Neural progenitor cell (in vitro differentiated cells): ENCODE data around the gene AK3. TPM values are rescaled to one million over a fixed set of nuclear protein-coding genes. Genes with fewer than 3 reads are reported as not detected.
"Not testable (repeated sequence)": the region's sequence is repeated elsewhere in the genome, so short reads cannot be mapped to it uniquely, and the experiment has no call there.

Experiments
- DNase-seq: peaks from one replicate; pipeline ENCODE4 v3.0.0-alpha.2; 2016; ENCODE audit warnings: low spot score
- H2AFZ ChIP-seq: fragments of 200-600 bp; sonication (generic); replicated peaks from 2 replicates; pipeline ENCODE4 v1.6.1; 2016; ENCODE audit warnings: antibody characterized with exemption
- H3F3A ChIP-seq: fragments of 200-600 bp; sonication (generic); 2 replicates; pipeline ENCODE4 v1.6.1; 2016; ENCODE audit warnings: antibody characterized with exemption, low read depth
- H3K27ac ChIP-seq: fragments of 200-600 bp; sonication (generic); 2 replicates; pipeline ENCODE4 v1.5.1; 2016; ENCODE audit warnings: mild to moderate bottlenecking
- H3K27me3 ChIP-seq: fragments of 200-600 bp; sonication (generic); 2 replicates; pipeline ENCODE4 v1.6.1; 2016; ENCODE audit warnings: mild to moderate bottlenecking, moderate library complexity
- H3K36me3 ChIP-seq: fragments of 200-600 bp; sonication (generic); 2 replicates; pipeline ENCODE4 v1.5.1; 2016
- H3K4me1 ChIP-seq: fragments of 200-600 bp; sonication (generic); 2 replicates; pipeline ENCODE4 v1.6.1; 2016; ENCODE audit warnings: mixed run types
- H3K4me2 ChIP-seq: fragments of 200-600 bp; sonication (generic); 2 replicates; pipeline ENCODE4 v1.6.1; 2016
- H3K4me3 ChIP-seq: fragments of 200-600 bp; sonication (generic); 2 replicates; pipeline ENCODE4 v1.5.1; 2016
- H3K79me2 ChIP-seq: fragments of 200-600 bp; sonication (generic); 2 replicates; pipeline ENCODE4 v1.6.1; 2016; ENCODE audit warnings: low read depth
- H3K9ac ChIP-seq: fragments of 200-600 bp; sonication (generic); 2 replicates; pipeline ENCODE4 v1.6.1; 2016
- H3K9me3 ChIP-seq: fragments of 200-600 bp; sonication (generic); 2 replicates; pipeline ENCODE4 v1.5.1; 2016; ENCODE audit warnings: low read depth
- H4K20me1 ChIP-seq: fragments of 200-600 bp; sonication (generic); 2 replicates; pipeline ENCODE4 v1.6.1; 2016; ENCODE audit warnings: low read depth
- H3K27ac Mint-ChIP-seq: 3 replicates; pipeline ENCODE4 v1.8.0; 2021; ENCODE audit warnings: mixed read lengths
- H3K27me3 Mint-ChIP-seq: 2 replicates; pipeline ENCODE4 v1.8.0; 2022; ENCODE audit warnings: low read depth, mild to moderate bottlenecking, inconsistent platforms, moderate library complexity, mixed read lengths; ENCODE audit not compliant: insufficient read depth
- H3K36me3 Mint-ChIP-seq: 3 replicates; pipeline ENCODE4 v1.8.0; 2021; ENCODE audit warnings: mixed read lengths
- H3K4me1 Mint-ChIP-seq: 3 replicates; pipeline ENCODE4 v1.8.0; 2021; ENCODE audit warnings: mixed read lengths
- H3K4me3 Mint-ChIP-seq: 3 replicates; pipeline ENCODE4 v1.8.0; 2021; ENCODE audit warnings: mild to moderate bottlenecking, moderate library complexity, mixed read lengths
- H3K9me3 Mint-ChIP-seq: 3 replicates; pipeline ENCODE4 v1.8.0; 2020; ENCODE audit warnings: mixed read lengths
- CTCF ChIP-seq: fragments of 200-600 bp; sonication (generic); IDR thresholded peaks from 2 replicates; pipeline ENCODE4 v1.5.1; 2017; ENCODE audit warnings: antibody characterized with exemption, mild to moderate bottlenecking
- EZH2 ChIP-seq: fragments of 200-600 bp; sonication (generic); IDR thresholded peaks from 2 replicates; pipeline ENCODE4 v1.6.1; 2017; ENCODE audit warnings: antibody characterized with exemption, mild to moderate bottlenecking, moderate library complexity
- EZH2phosphoT487 ChIP-seq: fragments of 200-600 bp; sonication (generic); IDR thresholded peaks from 2 replicates; pipeline ENCODE4 v1.6.1; 2017; ENCODE audit warnings: antibody characterized with exemption
- total RNA-seq: library from RNA; depleted of rRNA; stranded (reverse); fragments of >200 nt; gene quantifications from 2 replicates; pipeline ENCODE4 v1.2.3, GENCODE V29; 2015; ENCODE audit warnings: low replicate concordance

AK3 gene
- total RNA-seq, 1 donor from 2014 or later, result 54.8 TPM

DNA sequence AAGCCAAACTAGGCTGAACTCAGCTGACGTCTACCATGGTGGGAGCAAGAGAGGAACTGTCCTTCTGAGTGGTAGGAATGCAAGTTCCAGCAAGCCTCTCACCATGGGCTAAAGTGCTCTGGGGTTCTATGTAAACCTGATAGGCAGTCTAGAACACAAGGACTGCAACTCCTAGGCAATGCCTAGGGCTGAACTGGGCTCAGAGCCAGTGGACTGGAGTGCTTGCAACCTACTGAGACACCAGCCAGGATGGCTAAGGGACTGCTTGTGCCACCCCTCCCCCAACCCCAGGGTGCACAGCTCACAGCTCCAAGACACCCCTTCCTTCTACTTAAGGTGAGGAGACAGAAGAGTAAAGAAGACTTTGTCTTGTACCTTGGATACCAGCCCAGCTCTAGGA is 39.6 kb upstream of the AK3 start:
- H3K36me3 Mint-ChIP-seq, result no peaks in the 10 kb centered on the region
- Histone ChIP-seq H3K36me3 (no peaks in the 10 kb centered on the region), H3K9me3 (no peaks in the 10 kb centered on the region), H3K9ac (no peak overlapping the region), H3K79me2 (no peaks in the 10 kb centered on the region), H3K4me2 (no peak overlapping the region), H3F3A (no peaks in the 10 kb centered on the region), H3K27ac (no peak overlapping the region), H4K20me1 (no peaks in the 10 kb centered on the region), H3K4me3 (no peak overlapping the region), H3K4me1 (no peaks in the 10 kb centered on the region), H2AFZ (no peak overlapping the region), H3K27me3 (no peaks in the 10 kb centered on the region)
- TF ChIP-seq EZH2phosphoT487, result no peak
- TF ChIP-seq EZH2, result no peak
- TF ChIP-seq CTCF, result no peak
- no peaks in the 10 kb centered on the region for H3K4me1 Mint-ChIP-seq
- H3K4me3 Mint-ChIP-seq, result no peak overlapping the region
- no peak overlapping the region for H3K27ac Mint-ChIP-seq
- no peaks in the 10 kb centered on the region for H3K27me3 Mint-ChIP-seq
- DNase-seq, result no peak
- peaks cover 3% of the 10 kb centered on the region for H3K9me3 Mint-ChIP-seq

- H3K9me3 Mint-ChIP-seq, H4K20me1 ChIP-seq, H3K4me3 Mint-ChIP-seq, H3K9ac ChIP-seq, H3K4me3 ChIP-seq, H3K4me1 Mint-ChIP-seq, H3F3A ChIP-seq, H3K4me1 ChIP-seq, H3K79me2 ChIP-seq, DNase-seq, H3K27me3 Mint-ChIP-seq, H2AFZ ChIP-seq, H3K27ac ChIP-seq, H3K27me3 ChIP-seq, H3K36me3 ChIP-seq, H3K36me3 Mint-ChIP-seq, H3K9me3 ChIP-seq, H3K27ac Mint-ChIP-seq, H3K4me2 ChIP-seq: not testable (repeated sequence)
Observed at GRCh38 chr9:4774958-4775357, 34.0 kb upstream of the AK3 start.

GRCh38 chr9:4774209-4774608 is 33.2 kb upstream of the AK3 start:
- Histone ChIP-seq H2AFZ (no peak overlapping the region), H4K20me1 (no peaks in the 10 kb centered on the region), H3K9ac (no peak overlapping the region), H3K4me3 (no peak overlapping the region), H3F3A (no peaks in the 10 kb centered on the region), H3K27me3 (no peaks in the 10 kb centered on the region), H3K4me2 (no peak overlapping the region), H3K79me2 (no peaks in the 10 kb centered on the region), H3K4me1 (no peaks in the 10 kb centered on the region), H3K9me3 (no peaks in the 10 kb centered on the region), H3K36me3 (no peaks in the 10 kb centered on the region), H3K27ac (no peak overlapping the region)
- no peak for TF ChIP-seq EZH2
- no peak for TF ChIP-seq EZH2phosphoT487
- no peak for TF ChIP-seq CTCF
- Mint-ChIP-seq H3K27me3 (peaks cover 6% of the 10 kb centered on the region), H3K36me3 (no peaks in the 10 kb centered on the region), H3K27ac (no peak overlapping the region), H3K4me1 (no peaks in the 10 kb centered on the region), H3K4me3 (no peak overlapping the region), H3K9me3 (no peaks in the 10 kb centered on the region)
- DNase-seq, result no peak

DNA sequence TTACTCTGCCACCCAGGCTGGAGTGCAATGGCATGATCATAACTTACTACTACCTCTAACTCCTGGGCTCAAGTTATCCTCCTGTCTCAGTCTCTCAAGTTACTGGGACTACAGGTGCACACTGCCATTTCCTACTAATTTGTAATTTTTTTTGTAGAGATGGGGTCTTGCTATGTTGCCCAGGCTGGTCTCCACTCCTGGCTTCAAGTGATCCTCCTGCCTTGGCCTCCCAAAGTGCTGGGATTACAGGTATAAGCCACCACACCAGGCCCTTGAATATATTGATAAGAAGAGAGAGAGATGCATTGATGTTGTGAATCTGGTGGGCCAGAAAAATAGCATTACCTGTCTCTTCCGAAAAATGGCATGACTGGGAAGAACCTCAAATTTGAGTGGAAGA is 30.8 kb upstream of the AK3 start:
- Histone ChIP-seq H3K4me1 (no peaks in the 10 kb centered on the region), H3K27me3 (no peaks in the 10 kb centered on the region), H3K9me3 (no peaks in the 10 kb centered on the region), H3K4me3 (no peak overlapping the region), H3K36me3 (no peaks in the 10 kb centered on the region), H3K27ac (no peak overlapping the region), H3K4me2 (no peak overlapping the region), H3K9ac (no peak overlapping the region), H3F3A (no peaks in the 10 kb centered on the region), H4K20me1 (no peaks in the 10 kb centered on the region), H2AFZ (no peak overlapping the region), H3K79me2 (no peaks in the 10 kb centered on the region)
- TF ChIP-seq EZH2 (no peak), EZH2phosphoT487 (no peak), CTCF (no peak)
- peaks cover 8% of the 10 kb centered on the region for H3K27me3 Mint-ChIP-seq
- no peak overlapping the region for H3K4me3 Mint-ChIP-seq
- no peaks in the 10 kb centered on the region for H3K36me3 Mint-ChIP-seq
- H3K27ac Mint-ChIP-seq, result no peak overlapping the region
- no peaks in the 10 kb centered on the region for H3K4me1 Mint-ChIP-seq
- no peaks in the 10 kb centered on the region for H3K9me3 Mint-ChIP-seq
- no peak for DNase-seq
